H1 (cell line): ENCODE measurements around the gene GLB1L2. TPM values are rescaled to one million over a fixed set of nuclear protein-coding genes. Genes with fewer than 3 reads are reported as not detected.

Experiments
- BACH1 ChIP-seq: IDR thresholded peaks from 2 replicates; pipeline ENCODE4 v1.6.1; 2012; ENCODE audit warnings: low read length, improper control_type of control experiment
- CEBPB ChIP-seq: IDR thresholded peaks from 2 replicates; pipeline ENCODE4 v1.6.1; 2012; ENCODE audit warnings: low read depth, low read length
- CHD7 ChIP-seq: fragments of 300-600 bp; sonication (generic); IDR thresholded peaks from 2 replicates; pipeline ENCODE4 v1.7.1; 2012; ENCODE audit warnings: low read length, moderate library complexity, mild to moderate bottlenecking, inconsistent platforms; ENCODE audit not compliant: insufficient replicate concordance
- GTF2F1 ChIP-seq: IDR thresholded peaks from 2 replicates; pipeline ENCODE4 v1.6.1; 2012; ENCODE audit warnings: low read depth, low read length, improper control_type of control experiment, borderline replicate concordance
- JUND ChIP-seq: IDR thresholded peaks from 2 replicates; pipeline ENCODE4 v1.6.1; 2011; ENCODE audit warnings: mild to moderate bottlenecking, improper control_type of control experiment, low read length
- NANOG ChIP-seq: IDR thresholded peaks from 2 replicates; pipeline ENCODE4 v1.6.1; 2011; ENCODE audit warnings: low read length, low read depth, mild to moderate bottlenecking, inconsistent platforms; ENCODE audit not compliant: insufficient read depth, poor library complexity, severe bottlenecking
- PHF8 ChIP-seq: fragments of 200-600 bp; sonication (generic); conservative IDR thresholded peaks from 2 replicates; pipeline ENCODE4 v1.7.1; 2012; ENCODE audit warnings: low read depth, mild to moderate bottlenecking, inconsistent platforms, low read length, moderate library complexity
- RNF2 ChIP-seq: fragments of 200-900, 300-1000 bp; sonication (generic); IDR thresholded peaks from 2 replicates; pipeline ENCODE4 v1.7.1; 2016; ENCODE audit warnings: borderline replicate concordance, low read depth, mild to moderate bottlenecking, antibody characterized with exemption, low read length; ENCODE audit not compliant: poor library complexity, severe bottlenecking; ENCODE audit errors: missing control alignments
- SAP30 ChIP-seq: fragments of 300-600 bp; sonication (generic); IDR thresholded peaks from 2 replicates; pipeline ENCODE4 v1.7.1; 2012; ENCODE audit warnings: low read length, moderate library complexity, mild to moderate bottlenecking, inconsistent platforms; ENCODE audit not compliant: insufficient read depth, insufficient replicate concordance
- SIRT6 ChIP-seq: IDR thresholded peaks from one replicate; pipeline ENCODE4 v1.7.1; 2012; ENCODE audit warnings: low read length, inconsistent platforms
- SP4 ChIP-seq: IDR thresholded peaks from 2 replicates; pipeline ENCODE4 v1.6.1; 2012; ENCODE audit warnings: low read length, inconsistent platforms
- TCF12 ChIP-seq: IDR thresholded peaks from 2 replicates; pipeline ENCODE4 v1.6.1; 2011; ENCODE audit warnings: low read depth, mild to moderate bottlenecking, low read length
- polyA plus RNA-seq, 7 experiments: library from polyadenylated mRNA; depleted of rRNA in 3 of 7; stranded (reverse) in 5 of 7; unstranded in 2 of 7; fragments of >200 nt in 5 of 7; fragments of 200-250 nt in 2 of 7; gene quantifications; 1 replicate in 5 of 7; 2 replicates in 1 of 7; 4 replicates in 1 of 7; pipeline versions ENCODE4 v1.2.1 to v1.2.3, GENCODE V29; 2011 to 2013; ENCODE audit warnings: missing spikeins in 2 of 7, mixed read lengths in 2 of 7
- total RNA-seq: library from RNA; stranded (reverse); fragmentation: NEBNext Ultra II Directional; extraction: Animal tissue kit (Norgen Biotek cat#: 25700); gene quantifications from 2 replicates; pipeline ENCODE4 v1.2.1, GENCODE V29; 2021

Gene GLB1L2
- total and polyA plus RNA-seq, 2 of the 8 experiments (the other 6 are each of a cell fraction or from before 2014, with no cell fraction given), result 4.4 to 7.9 TPM

DNA sequence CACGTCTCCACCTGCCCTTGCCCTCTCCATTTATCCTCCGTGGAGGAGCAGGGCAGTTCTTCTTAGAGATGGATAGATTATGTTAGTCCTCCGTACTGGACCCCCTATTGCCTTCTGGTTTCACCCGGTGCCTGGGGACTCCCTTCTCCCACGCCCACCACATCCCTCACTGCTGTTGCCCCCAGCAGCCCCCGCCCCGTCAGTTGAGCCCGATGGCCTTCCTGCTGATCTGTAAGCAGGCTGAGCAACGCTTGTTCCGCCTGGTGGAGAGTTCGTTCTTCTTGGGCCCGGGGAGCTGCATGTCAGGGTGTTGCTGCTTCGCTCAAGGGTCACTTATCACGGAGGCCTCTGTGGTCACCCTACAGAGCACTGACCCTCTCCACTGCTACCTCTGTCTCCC, 46.1 kb downstream of the GLB1L2 start (continued):
- TF ChIP-seq CHD7 (no peak), GTF2F1 (no peak), JUND (no peak), NANOG (no peak), CEBPB (no peak), TCF12 (no peak), SP4 (no peak), SIRT6 (no peak), RNF2 (no peak), SAP30 (no peak), PHF8 (no peak), BACH1 (no peak)
